GM12892 (cell line): ENCODE data around the gene MYLK.

Experiments
- POLR2A ChIP-seq: IDR thresholded peaks from 2 replicates; pipeline ENCODE4 v1.6.1; 2011; ENCODE audit warnings: low read depth, low read length, control low read depth
- TAF1 ChIP-seq: IDR thresholded peaks from 2 replicates; pipeline ENCODE4 v1.6.1; 2011; ENCODE audit warnings: low read depth, mild to moderate bottlenecking, control low read depth, low read length, borderline replicate concordance

DNA sequence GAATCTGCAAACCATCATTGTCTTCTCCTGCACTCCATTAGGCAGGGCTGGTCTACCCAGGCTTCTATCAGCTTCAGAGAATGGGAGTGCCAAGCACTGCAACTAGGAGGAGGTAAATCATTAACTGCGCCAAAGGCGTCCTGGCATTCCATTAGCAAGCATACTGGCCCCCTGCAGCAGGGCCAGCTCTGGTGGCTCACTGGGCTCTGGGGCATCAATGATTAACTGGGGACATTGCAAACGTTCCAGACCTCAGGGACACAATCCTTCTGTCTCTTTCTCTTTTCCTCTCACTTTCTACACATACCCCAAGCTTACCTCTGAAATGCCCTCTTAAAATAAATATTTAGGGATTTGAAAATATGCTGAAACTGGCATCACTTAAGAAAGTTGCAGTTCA, 129.0 kb downstream of the MYLK start:
- TF ChIP-seq POLR2A (no peak), TAF1 (no peak)
